CD4-positive, CD25-positive, alpha-beta regulatory T cell (primary cell): ENCODE measurements around the gene HOXA4. TPM values are rescaled to one million over a fixed set of nuclear protein-coding genes. Genes with fewer than 3 reads are reported as not detected.

Experiments used
- ATAC-seq, 2 donors: fragments of 150-1000 bp; cut with Tn5 transposase; one replicate each; pipeline ENCODE4 v1.10.0; 2021; ENCODE audit warnings: low read depth in 2 of 2, moderate number of reproducible peaks in 2 of 2, moderate library complexity in 1 of 2
- DNase-seq, 3 donors: peaks; one replicate each; pipeline versions ENCODE4 v3.0.0 to v3.0.0-alpha.2; 2012 to 2022; ENCODE audit warnings: mixed read lengths in 1 of 3
- H3K27ac ChIP-seq: one replicate; pipeline ENCODE4 v1.7.0; 2013; ENCODE audit warnings: mild to moderate bottlenecking, low read length; ENCODE audit not compliant: insufficient read depth, poor library complexity, severe bottlenecking
- H3K27me3 ChIP-seq: one replicate; pipeline ENCODE4 v1.7.0; 2013; ENCODE audit warnings: low read length; ENCODE audit not compliant: control insufficient read depth, insufficient read depth
- H3K36me3 ChIP-seq: one replicate; pipeline ENCODE4 v1.7.0; 2013; ENCODE audit warnings: mild to moderate bottlenecking, low read length, moderate library complexity; ENCODE audit not compliant: control insufficient read depth, insufficient read depth
- H3K4me1 ChIP-seq: 2 replicates; pipeline ENCODE4 v1.7.0; 2013; ENCODE audit warnings: mild to moderate bottlenecking, low read length; ENCODE audit not compliant: insufficient read depth, control insufficient read depth, poor library complexity, severe bottlenecking
- H3K4me3 ChIP-seq: one replicate; pipeline ENCODE4 v1.7.0; 2013; ENCODE audit warnings: low read depth, mild to moderate bottlenecking, low read length, moderate library complexity
- H3K9me3 ChIP-seq, 2 experiments: 1 replicate in 1 of 2; 2 replicates in 1 of 2; pipeline ENCODE4 v1.7.0; 2013; ENCODE audit warnings: low read length in 2 of 2, mild to moderate bottlenecking in 1 of 2, moderate library complexity in 1 of 2; ENCODE audit not compliant: control insufficient read depth in 2 of 2
- H3K27ac Mint-ChIP-seq, 3 donors: one replicate each; pipeline ENCODE4 v1.8.0; 2020 to 2022; ENCODE audit warnings: mild to moderate bottlenecking in 3 of 3, mixed read lengths in 3 of 3, moderate library complexity in 2 of 3
- H3K27me3 Mint-ChIP-seq: one replicate; pipeline ENCODE4 v1.8.0; 2022; ENCODE audit warnings: mild to moderate bottlenecking, mixed read lengths
- H3K36me3 Mint-ChIP-seq: one replicate; pipeline ENCODE4 v1.8.0; 2020; ENCODE audit warnings: mixed read lengths
- H3K4me1 Mint-ChIP-seq, 4 donors: one replicate each; pipeline ENCODE4 v1.8.0; 2020 to 2022; ENCODE audit warnings: mixed read lengths in 4 of 4, mild to moderate bottlenecking in 1 of 4
- H3K4me3 Mint-ChIP-seq, 4 donors: one replicate each; pipeline ENCODE4 v1.8.0; 2020 to 2022; ENCODE audit warnings: mild to moderate bottlenecking in 4 of 4, mixed read lengths in 4 of 4, moderate library complexity in 3 of 4
- H3K9me3 Mint-ChIP-seq, 7 donors: one replicate each; pipeline ENCODE4 v1.8.0; 2020 to 2022; ENCODE audit warnings: mixed read lengths in 7 of 7, mild to moderate bottlenecking in 3 of 7, moderate library complexity in 2 of 7
- polyA plus RNA-seq, 4 donors: library from polyadenylated mRNA; unstranded; fragments of 300-500 nt; fragmentation: Illumina TruSeq; gene quantifications; one replicate each; pipeline ENCODE4 v1.2.3, GENCODE V29; 2021
- total RNA-seq: library from RNA; stranded (reverse); gene quantifications from one replicate; pipeline ENCODE4 v1.2.3, GENCODE V29; 2022

The HOXA4 gene
- total and polyA plus RNA-seq, 5 donors from 2014 or later = 0.13 to 0.18 TPM; not detected in 3

- Histone ChIP-seq H3K27me3 (peaks cover 51% of the 10 kb centered on the region), H3K36me3 (no peaks in the 10 kb centered on the region), H3K4me1 (peaks cover 6% of the 10 kb centered on the region), H3K4me3 (no peak overlapping the region), H3K9me3 (no peaks in the 10 kb centered on the region), H3K27ac (no peak overlapping the region)
- Mint-ChIP-seq H3K4me1 (peaks cover 1 to 21% (median 3%) of the 10 kb centered on the region in 4 donors), H3K27me3 (peaks cover 93% of the 10 kb centered on the region), H3K4me3 (no peak overlapping the region), H3K27ac (no peak overlapping the region), H3K9me3 (peaks cover 0 to 6% (median 0%) of the 10 kb centered on the region in 7 donors), H3K36me3 (peaks cover 3% of the 10 kb centered on the region)
- DNase-seq = no peak
- no peak for ATAC-seq
These were observed 42.3 kb downstream of the HOXA4 start for GRCh38 chr7:27088002-27088922.

DNA sequence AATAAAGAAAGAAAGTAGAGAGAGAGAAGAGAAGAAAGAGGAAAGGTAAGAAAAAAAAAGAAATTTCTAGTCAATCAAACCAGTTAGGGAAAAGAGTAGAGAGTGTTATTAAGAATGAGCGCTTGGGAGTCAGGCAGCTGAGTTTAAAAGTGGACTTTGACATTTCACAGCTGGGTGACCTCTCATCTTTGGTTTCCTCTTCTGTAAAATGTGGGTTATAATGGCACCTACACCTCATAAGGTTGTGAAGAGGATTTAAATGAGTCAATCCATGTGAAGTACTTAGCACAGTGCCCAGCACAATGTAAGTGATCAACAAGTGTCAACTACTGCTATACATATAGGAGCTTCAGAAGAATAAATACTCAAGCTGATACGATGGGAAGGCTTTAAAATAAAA is 46.9 kb downstream of the HOXA4 start:
- H3K9me3 ChIP-seq = no peaks in the 10 kb centered on the region
- H3K4me3 Mint-ChIP-seq = no peak overlapping the region
- no peaks in the 10 kb centered on the region for H3K36me3 Mint-ChIP-seq
- H3K4me1 ChIP-seq = peaks cover 6% of the 10 kb centered on the region
- H3K36me3 ChIP-seq = no peaks in the 10 kb centered on the region
- H3K27ac Mint-ChIP-seq = no peak overlapping the region
- no peak overlapping the region for H3K4me3 ChIP-seq
- H3K27me3 Mint-ChIP-seq = peaks cover 57% of the 10 kb centered on the region
- H3K27ac ChIP-seq = no peak overlapping the region
- peaks cover 0 to 2% (median 0%) of the 10 kb centered on the region in 7 donors for H3K9me3 Mint-ChIP-seq
- no peak for DNase-seq
- no peak for ATAC-seq
- H3K27me3 ChIP-seq = peaks cover 16% of the 10 kb centered on the region
- peaks cover 0 to 16% (median 8%) of the 10 kb centered on the region in 4 donors for H3K4me1 Mint-ChIP-seq

- no peak overlapping the region for H3K4me3 Mint-ChIP-seq
- no peaks in the 10 kb centered on the region for H3K36me3 Mint-ChIP-seq
- H3K27me3 Mint-ChIP-seq = peaks cover 45% of the 10 kb centered on the region
- no peak for ATAC-seq
- no peaks in the 10 kb centered on the region for H3K4me1 ChIP-seq
- H3K4me1 Mint-ChIP-seq = peaks cover 0 to 11% (median 3%) of the 10 kb centered on the region in 4 donors
- no peak overlapping the region for H3K27ac Mint-ChIP-seq
- H3K27ac ChIP-seq = no peak overlapping the region
- no peaks in the 10 kb centered on the region for H3K9me3 ChIP-seq
- peaks cover 12% of the 10 kb centered on the region for H3K27me3 ChIP-seq
- no peak for DNase-seq
- no peaks in the 10 kb centered on the region for H3K36me3 ChIP-seq
- H3K4me3 ChIP-seq = no peak overlapping the region
- peaks cover 0 to 2% (median 0%) of the 10 kb centered on the region in 7 donors for H3K9me3 Mint-ChIP-seq
These were observed 48.4 kb downstream of the HOXA4 start for GRCh38 chr7:27082171-27082570.

GRCh38 chr7:27080844-27081436 is 49.6 kb downstream of the HOXA4 start:
- no peak overlapping the region for H3K27ac ChIP-seq
- DNase-seq = no peak
- H3K27me3 ChIP-seq = peaks cover 8% of the 10 kb centered on the region
- no peaks in the 10 kb centered on the region for H3K9me3 ChIP-seq
- no peak overlapping the region for H3K27ac Mint-ChIP-seq
- H3K4me3 ChIP-seq = no peak overlapping the region
- ATAC-seq = no peak
- H3K36me3 ChIP-seq = no peaks in the 10 kb centered on the region
- peaks cover 0 to 2% (median 0%) of the 10 kb centered on the region in 7 donors for H3K9me3 Mint-ChIP-seq
- no peaks in the 10 kb centered on the region for H3K36me3 Mint-ChIP-seq
- no peak overlapping the region for H3K4me3 Mint-ChIP-seq
- peaks cover 33% of the 10 kb centered on the region for H3K27me3 Mint-ChIP-seq
- H3K4me1 Mint-ChIP-seq = peaks cover 0 to 9% (median 3%) of the 10 kb centered on the region in 4 donors
- H3K4me1 ChIP-seq = no peaks in the 10 kb centered on the region

DNA sequence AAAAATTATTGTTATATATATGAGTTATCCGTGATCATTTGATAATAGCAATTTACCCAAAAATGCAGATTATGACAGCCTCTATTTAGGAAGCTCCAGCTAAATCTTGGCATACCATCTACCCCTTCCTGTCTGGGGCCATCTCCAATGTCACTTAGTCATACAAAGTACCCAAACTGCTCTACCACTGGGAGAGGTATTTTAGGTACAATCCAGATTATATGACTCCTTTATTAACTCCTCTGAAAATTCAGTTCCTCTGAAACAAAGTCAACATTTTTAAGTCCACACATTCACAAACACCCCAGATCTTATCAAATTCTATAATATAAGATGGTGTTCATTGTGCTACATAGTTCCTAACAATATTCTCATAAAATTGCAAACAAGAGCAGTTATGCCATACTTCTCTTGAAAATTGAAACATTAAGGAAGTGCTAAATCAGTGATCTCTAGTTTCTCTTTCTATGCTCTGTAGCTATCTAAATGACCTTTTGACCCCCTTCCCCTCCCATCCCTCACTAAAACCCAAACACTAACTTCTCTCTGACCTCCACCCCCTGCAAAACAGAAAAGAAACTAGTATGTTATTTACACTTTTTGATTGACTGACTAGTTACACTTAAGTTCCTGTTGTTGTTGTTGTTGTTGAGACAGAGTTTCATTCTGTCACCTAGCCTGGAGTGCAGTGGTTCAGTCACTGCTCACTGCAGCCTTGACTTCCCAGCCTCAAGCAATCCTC is 51.2 kb downstream of the HOXA4 start:
- H3K27me3 Mint-ChIP-seq = peaks cover 23% of the 10 kb centered on the region
- H3K9me3 ChIP-seq = no peaks in the 10 kb centered on the region

DNA sequence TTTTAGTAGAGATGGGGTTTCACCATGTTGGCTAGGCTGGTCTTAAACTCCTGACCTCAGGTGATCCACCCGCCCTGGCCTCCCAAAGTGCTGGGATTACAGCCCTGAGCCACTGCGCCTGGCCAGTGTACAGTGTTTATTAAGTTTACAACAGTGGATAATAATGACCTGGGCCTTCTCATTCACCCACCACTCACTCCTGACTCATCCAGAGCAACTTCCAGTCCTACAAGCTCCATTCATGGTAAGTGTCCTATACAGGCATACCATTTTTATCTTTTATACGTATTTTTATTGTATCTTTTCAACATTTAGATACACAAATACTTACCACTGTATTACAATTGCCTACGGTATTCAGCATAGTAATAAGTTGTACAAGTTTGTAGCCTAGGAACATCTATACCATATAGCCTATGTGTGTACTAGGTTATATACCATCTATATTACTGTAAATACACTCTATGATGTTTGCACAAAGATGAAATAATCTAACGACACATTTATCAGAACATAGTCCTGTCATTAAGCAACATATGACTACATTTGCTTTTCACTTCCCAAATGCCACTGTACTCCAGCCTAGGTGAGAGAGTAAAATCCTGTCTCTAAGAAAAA is 51.8 kb downstream of the HOXA4 start:
- no peak overlapping the region for H3K27ac Mint-ChIP-seq
- Histone ChIP-seq H3K27me3 (peaks cover 10% of the 10 kb centered on the region), H3K4me3 (no peak overlapping the region), H3K4me1 (no peaks in the 10 kb centered on the region), H3K9me3 (no peaks in the 10 kb centered on the region), H3K27ac (no peak overlapping the region), H3K36me3 (no peaks in the 10 kb centered on the region)
- H3K36me3 Mint-ChIP-seq = no peaks in the 10 kb centered on the region
- no peak for DNase-seq
- H3K27me3 Mint-ChIP-seq = peaks cover 19% of the 10 kb centered on the region
- no peak overlapping the region for H3K4me3 Mint-ChIP-seq
- peaks cover 0 to 9% (median 3%) of the 10 kb centered on the region in 4 donors for H3K4me1 Mint-ChIP-seq
- H3K9me3 Mint-ChIP-seq = peaks cover 0 to 2% (median 0%) of the 10 kb centered on the region in 7 donors
- ATAC-seq = no peak

More for the DNA sequence above, 51.2 kb downstream of the HOXA4 start:
- Histone ChIP-seq H3K36me3 (no peaks in the 10 kb centered on the region), H3K4me3 (no peak overlapping the region), H3K4me1 (no peaks in the 10 kb centered on the region), H3K27me3 (peaks cover 15% of the 10 kb centered on the region), H3K27ac (no peak overlapping the region)
- peak in 1 of 2 donors; percentile 24 for ATAC-seq
- H3K36me3 Mint-ChIP-seq = no peaks in the 10 kb centered on the region
- peaks cover 0 to 2% (median 0%) of the 10 kb centered on the region in 7 donors for H3K9me3 Mint-ChIP-seq
- H3K4me1 Mint-ChIP-seq = peaks cover 0 to 9% (median 3%) of the 10 kb centered on the region in 4 donors
- H3K4me3 Mint-ChIP-seq = no peak overlapping the region
- DNase-seq = peak in 1 of 3 donors; percentile 8
- H3K27ac Mint-ChIP-seq = no peak overlapping the region
